WTC11 (cell line): Measurements from ENCODE around the gene DGKH. TPM values are rescaled to one million over a fixed set of nuclear protein-coding genes. Genes with fewer than 3 reads are reported as not detected.

Experiments
- ATAC-seq: fragments of 200-7000 bp; cut with Tn5 transposase; 2 replicates; pipeline ENCODE4 v1.10.0; 2021; ENCODE audit warnings: mild to moderate bottlenecking, moderate library complexity
- CTCF ChIA-PET: fragments of 300-600 bp; sonication (Branson Sonifier 250); formaldehyde crosslinking; loops from one replicate; lab custom pipeline; 2021; ENCODE audit warnings: antibody characterized with exemption; lab: Charles Lee
- POLR2A ChIA-PET: fragments of 350-600 bp; sonication (Branson Sonifier 250); formaldehyde crosslinking; loops from one replicate; lab custom pipeline; 2021; ENCODE audit warnings: antibody characterized with exemption; lab: Charles Lee
- DNase-seq: peaks from one replicate; pipeline ENCODE4 v3.0.0; 2021; ENCODE audit warnings: low spot score
- H3K27ac Mint-ChIP-seq: 2 replicates; pipeline ENCODE4 v1.8.0; 2021; ENCODE audit warnings: mixed read lengths
- H3K27me3 Mint-ChIP-seq: 2 replicates; pipeline ENCODE4 v1.8.0; 2021; ENCODE audit warnings: low read depth, mild to moderate bottlenecking, moderate library complexity, mixed read lengths
- H3K36me3 Mint-ChIP-seq: 2 replicates; pipeline ENCODE4 v1.8.0; 2021; ENCODE audit warnings: mixed read lengths
- H3K4me1 Mint-ChIP-seq: 2 replicates; pipeline ENCODE4 v1.8.0; 2022; ENCODE audit warnings: mixed read lengths
- H3K4me3 Mint-ChIP-seq: 2 replicates; pipeline ENCODE4 v1.8.0; 2021; ENCODE audit warnings: mild to moderate bottlenecking, moderate library complexity, mixed read lengths
- H3K9me3 Mint-ChIP-seq: 2 replicates; pipeline ENCODE4 v1.8.0; 2021; ENCODE audit warnings: mixed read lengths
- EMX1 ChIP-seq: fragments of 250-450 bp; sonication (Bioruptor Pico); IDR thresholded peaks from 2 replicates; pipeline ENCODE4 v1.8.0; 2021; ENCODE audit warnings: mild to moderate bottlenecking
- HMGXB4 ChIP-seq: sonication (generic); formaldehyde crosslinking; IDR thresholded peaks from 2 replicates; pipeline ENCODE4 v1.8.1; 2023; ENCODE audit warnings: mild to moderate bottlenecking, moderate library complexity, missing genetic modification reagents
- JUN ChIP-seq: sonication (generic); formaldehyde crosslinking; IDR thresholded peaks from 2 replicates; pipeline ENCODE4 v1.8.0; 2023; ENCODE audit warnings: mild to moderate bottlenecking, missing genetic modification reagents
- MLX ChIP-seq: sonication (generic); formaldehyde crosslinking; IDR thresholded peaks from 2 replicates; pipeline ENCODE4 v1.8.1; 2023; ENCODE audit warnings: mild to moderate bottlenecking, missing genetic modification reagents, moderate library complexity
- NFATC4 ChIP-seq: fragments of 250-450 bp; sonication (Bioruptor Pico); IDR thresholded peaks from 2 replicates; pipeline ENCODE4 v1.9.0; 2021; ENCODE audit warnings: mild to moderate bottlenecking
- USF1 ChIP-seq: sonication (generic); formaldehyde crosslinking; IDR thresholded peaks from 2 replicates; pipeline ENCODE4 v1.8.0; 2022; ENCODE audit warnings: mild to moderate bottlenecking, missing genetic modification reagents
- ZNF281 ChIP-seq: sonication (generic); formaldehyde crosslinking; IDR thresholded peaks from 2 replicates; pipeline ENCODE4 v1.8.0; 2023; ENCODE audit warnings: mild to moderate bottlenecking, missing genetic modification reagents
- ZNF425 ChIP-seq: fragments of 250-450 bp; sonication (Bioruptor Pico); conservative IDR thresholded peaks from 2 replicates; pipeline ENCODE4 v1.9.0; 2021; ENCODE audit warnings: mild to moderate bottlenecking
- total RNA-seq: library from RNA; stranded (reverse); gene quantifications from 3 replicates; pipeline ENCODE4 v1.2.3, GENCODE V29; 2021
- TF ChIP-seq, protein P1 (sequence below): sonication (generic); formaldehyde crosslinking; IDR thresholded peaks from 2 replicates; pipeline ENCODE4 v1.8.1; 2023; ENCODE audit warnings: mild to moderate bottlenecking, missing genetic modification reagents, moderate library complexity
- TF ChIP-seq, protein P2 (sequence below): fragments of 250-450 bp; sonication (Bioruptor Pico); IDR thresholded peaks from 2 replicates; pipeline ENCODE4 v1.9.0; 2021; ENCODE audit warnings: mild to moderate bottlenecking
- TF ChIP-seq, protein P3 (sequence below): fragments of 200-600 bp; IDR thresholded peaks from 2 replicates; pipeline ENCODE4 v1.8.0; 2022; ENCODE audit warnings: antibody characterized with exemption
- TF ChIP-seq, protein P4 (sequence below): sonication (generic); formaldehyde crosslinking; IDR thresholded peaks from 2 replicates; pipeline ENCODE4 v1.8.1; 2023; ENCODE audit warnings: mild to moderate bottlenecking, missing genetic modification reagents
- TF ChIP-seq, protein P5 (sequence below): fragments of 250-450 bp; sonication (Bioruptor Pico); IDR thresholded peaks from 2 replicates; pipeline ENCODE4 v2.1.2; 2022; ENCODE audit warnings: mild to moderate bottlenecking, moderate library complexity

DGKH gene
- total RNA-seq, 1 experiment from 2014 or later: 7.6 TPM

DNA sequence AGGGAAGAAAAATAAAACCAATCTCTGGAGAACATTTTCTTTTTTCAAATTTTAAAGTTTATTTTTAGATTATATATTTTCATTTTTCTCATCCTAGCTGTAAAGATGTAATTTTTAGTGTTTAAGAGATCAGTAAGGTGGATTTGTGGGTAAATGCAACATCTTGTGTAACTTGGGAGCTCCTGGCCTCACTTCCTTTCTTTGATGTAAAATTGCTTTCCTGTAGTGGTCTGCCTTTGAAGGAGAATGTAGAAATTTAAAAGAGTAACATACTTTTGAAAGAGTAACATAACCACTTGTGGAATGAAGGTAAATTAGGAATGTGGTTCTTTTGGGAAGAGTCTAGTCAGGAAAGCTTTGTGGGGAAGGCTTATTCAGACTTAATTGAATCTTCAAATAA lies 127.8 kb downstream of the DGKH start:
- H3K36me3 Mint-ChIP-seq: peaks cover 9% of the 10 kb centered on the region
- no peak overlapping the region for H3K4me3 Mint-ChIP-seq
- DNase-seq (no peak), ATAC-seq (no peak)
- peaks cover 3% of the 10 kb centered on the region; the same call in 1 of the 2 replicates for H3K27me3 Mint-ChIP-seq
- peaks cover 25% of the 10 kb centered on the region for H3K4me1 Mint-ChIP-seq
- TF ChIP-seq, protein P1, sequence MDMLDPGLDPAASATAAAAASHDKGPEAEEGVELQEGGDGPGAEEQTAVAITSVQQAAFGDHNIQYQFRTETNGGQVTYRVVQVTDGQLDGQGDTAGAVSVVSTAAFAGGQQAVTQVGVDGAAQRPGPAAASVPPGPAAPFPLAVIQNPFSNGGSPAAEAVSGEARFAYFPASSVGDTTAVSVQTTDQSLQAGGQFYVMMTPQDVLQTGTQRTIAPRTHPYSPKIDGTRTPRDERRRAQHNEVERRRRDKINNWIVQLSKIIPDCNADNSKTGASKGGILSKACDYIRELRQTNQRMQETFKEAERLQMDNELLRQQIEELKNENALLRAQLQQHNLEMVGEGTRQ (CRISPR knock-in tag): no peak
- TF ChIP-seq NFATC4 (CRISPR knock-in tag) (no peak), ZNF425 (CRISPR knock-in tag) (no peak)
- no peaks in the 10 kb centered on the region for H3K9me3 Mint-ChIP-seq
- 0 out of 2 replicates have a peak overlapping the region, but pooled peaks have one; percentile 26 for H3K27ac Mint-ChIP-seq
- ChIA-PET POLR2A (no interaction called here), CTCF (no interaction called here)

- DNase-seq (no peak), ATAC-seq (no peak)
- TF ChIP-seq USF1 (CRISPR knock-in tag) (no peak), JUN (CRISPR knock-in tag) (no peak), ZNF281 (CRISPR knock-in tag) (no peak), MLX (CRISPR knock-in tag) (no peak), HMGXB4 (no peak), EMX1 (no peak)
- TF ChIP-seq, protein P2, sequence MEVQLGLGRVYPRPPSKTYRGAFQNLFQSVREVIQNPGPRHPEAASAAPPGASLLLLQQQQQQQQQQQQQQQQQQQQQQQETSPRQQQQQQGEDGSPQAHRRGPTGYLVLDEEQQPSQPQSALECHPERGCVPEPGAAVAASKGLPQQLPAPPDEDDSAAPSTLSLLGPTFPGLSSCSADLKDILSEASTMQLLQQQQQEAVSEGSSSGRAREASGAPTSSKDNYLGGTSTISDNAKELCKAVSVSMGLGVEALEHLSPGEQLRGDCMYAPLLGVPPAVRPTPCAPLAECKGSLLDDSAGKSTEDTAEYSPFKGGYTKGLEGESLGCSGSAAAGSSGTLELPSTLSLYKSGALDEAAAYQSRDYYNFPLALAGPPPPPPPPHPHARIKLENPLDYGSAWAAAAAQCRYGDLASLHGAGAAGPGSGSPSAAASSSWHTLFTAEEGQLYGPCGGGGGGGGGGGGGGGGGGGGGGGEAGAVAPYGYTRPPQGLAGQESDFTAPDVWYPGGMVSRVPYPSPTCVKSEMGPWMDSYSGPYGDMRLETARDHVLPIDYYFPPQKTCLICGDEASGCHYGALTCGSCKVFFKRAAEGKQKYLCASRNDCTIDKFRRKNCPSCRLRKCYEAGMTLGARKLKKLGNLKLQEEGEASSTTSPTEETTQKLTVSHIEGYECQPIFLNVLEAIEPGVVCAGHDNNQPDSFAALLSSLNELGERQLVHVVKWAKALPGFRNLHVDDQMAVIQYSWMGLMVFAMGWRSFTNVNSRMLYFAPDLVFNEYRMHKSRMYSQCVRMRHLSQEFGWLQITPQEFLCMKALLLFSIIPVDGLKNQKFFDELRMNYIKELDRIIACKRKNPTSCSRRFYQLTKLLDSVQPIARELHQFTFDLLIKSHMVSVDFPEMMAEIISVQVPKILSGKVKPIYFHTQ (CRISPR knock-in tag): no peak
- TF ChIP-seq, protein P3, sequence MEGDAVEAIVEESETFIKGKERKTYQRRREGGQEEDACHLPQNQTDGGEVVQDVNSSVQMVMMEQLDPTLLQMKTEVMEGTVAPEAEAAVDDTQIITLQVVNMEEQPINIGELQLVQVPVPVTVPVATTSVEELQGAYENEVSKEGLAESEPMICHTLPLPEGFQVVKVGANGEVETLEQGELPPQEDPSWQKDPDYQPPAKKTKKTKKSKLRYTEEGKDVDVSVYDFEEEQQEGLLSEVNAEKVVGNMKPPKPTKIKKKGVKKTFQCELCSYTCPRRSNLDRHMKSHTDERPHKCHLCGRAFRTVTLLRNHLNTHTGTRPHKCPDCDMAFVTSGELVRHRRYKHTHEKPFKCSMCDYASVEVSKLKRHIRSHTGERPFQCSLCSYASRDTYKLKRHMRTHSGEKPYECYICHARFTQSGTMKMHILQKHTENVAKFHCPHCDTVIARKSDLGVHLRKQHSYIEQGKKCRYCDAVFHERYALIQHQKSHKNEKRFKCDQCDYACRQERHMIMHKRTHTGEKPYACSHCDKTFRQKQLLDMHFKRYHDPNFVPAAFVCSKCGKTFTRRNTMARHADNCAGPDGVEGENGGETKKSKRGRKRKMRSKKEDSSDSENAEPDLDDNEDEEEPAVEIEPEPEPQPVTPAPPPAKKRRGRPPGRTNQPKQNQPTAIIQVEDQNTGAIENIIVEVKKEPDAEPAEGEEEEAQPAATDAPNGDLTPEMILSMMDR: no peak
- TF ChIP-seq, protein P4, sequence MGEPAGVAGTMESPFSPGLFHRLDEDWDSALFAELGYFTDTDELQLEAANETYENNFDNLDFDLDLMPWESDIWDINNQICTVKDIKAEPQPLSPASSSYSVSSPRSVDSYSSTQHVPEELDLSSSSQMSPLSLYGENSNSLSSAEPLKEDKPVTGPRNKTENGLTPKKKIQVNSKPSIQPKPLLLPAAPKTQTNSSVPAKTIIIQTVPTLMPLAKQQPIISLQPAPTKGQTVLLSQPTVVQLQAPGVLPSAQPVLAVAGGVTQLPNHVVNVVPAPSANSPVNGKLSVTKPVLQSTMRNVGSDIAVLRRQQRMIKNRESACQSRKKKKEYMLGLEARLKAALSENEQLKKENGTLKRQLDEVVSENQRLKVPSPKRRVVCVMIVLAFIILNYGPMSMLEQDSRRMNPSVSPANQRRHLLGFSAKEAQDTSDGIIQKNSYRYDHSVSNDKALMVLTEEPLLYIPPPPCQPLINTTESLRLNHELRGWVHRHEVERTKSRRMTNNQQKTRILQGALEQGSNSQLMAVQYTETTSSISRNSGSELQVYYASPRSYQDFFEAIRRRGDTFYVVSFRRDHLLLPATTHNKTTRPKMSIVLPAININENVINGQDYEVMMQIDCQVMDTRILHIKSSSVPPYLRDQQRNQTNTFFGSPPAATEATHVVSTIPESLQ (CRISPR knock-in tag): no peak
- TF ChIP-seq, protein P5, sequence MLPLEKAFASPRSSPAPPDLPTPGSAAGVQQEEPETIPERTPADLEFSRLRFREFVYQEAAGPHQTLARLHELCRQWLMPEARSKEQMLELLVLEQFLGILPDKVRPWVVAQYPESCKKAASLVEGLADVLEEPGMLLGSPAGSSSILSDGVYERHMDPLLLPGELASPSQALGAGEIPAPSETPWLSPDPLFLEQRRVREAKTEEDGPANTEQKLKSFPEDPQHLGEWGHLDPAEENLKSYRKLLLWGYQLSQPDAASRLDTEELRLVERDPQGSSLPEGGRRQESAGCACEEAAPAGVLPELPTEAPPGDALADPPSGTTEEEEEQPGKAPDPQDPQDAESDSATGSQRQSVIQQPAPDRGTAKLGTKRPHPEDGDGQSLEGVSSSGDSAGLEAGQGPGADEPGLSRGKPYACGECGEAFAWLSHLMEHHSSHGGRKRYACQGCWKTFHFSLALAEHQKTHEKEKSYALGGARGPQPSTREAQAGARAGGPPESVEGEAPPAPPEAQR: no peak
- Mint-ChIP-seq H3K4me3 (no peak overlapping the region), H3K9me3 (no peaks in the 10 kb centered on the region), H3K4me1 (peaks cover 24% of the 10 kb centered on the region), H3K36me3 (peaks cover 9% of the 10 kb centered on the region), H3K27ac (no peak overlapping the region), H3K27me3 (no peaks in the 10 kb centered on the region)
- POLR2A ChIA-PET: no interaction called here
- CTCF ChIA-PET: interaction anchor here (1.2 kb wide), 1 partner anchor 39 kb away, joined by 3 read pairs; no protein-coding TSS in a partner anchor
Observed at GRCh38 chr13:42177189-42177588, 128.7 kb downstream of the DGKH start.
